ENCODE measurements around the gene MACIR. TPM values are rescaled to one million over a fixed set of nuclear protein-coding genes. Genes with fewer than 3 reads are reported as not detected.

Gene MACIR
- total RNA-seq, 1 donor from 2014 or later, result 10.8 TPM

- Mint-ChIP-seq H3K4me1 (ENCODE audit: low read depth) (no peaks in the 10 kb centered on the region), H3K27ac (no peak overlapping the region), H3K9me3 (ENCODE audit: low read depth) (no peaks in the 10 kb centered on the region), H3K36me3 (ENCODE audit: insufficient read depth) (no peaks in the 10 kb centered on the region), H3K4me3 (ENCODE audit: low read depth) (no peak overlapping the region), H3K27me3 (no peaks in the 10 kb centered on the region)
- TF ChIP-seq CTCF (IDR thresholded peaks at IDR 0.05; ENCODE audit: unreplicated experiment), result no peak
- DNase-seq (ENCODE audit: low spot score, unreplicated experiment), result no peak
These were observed 56.9 kb downstream of the MACIR start for GRCh38 chr5:103315455-103315854.

GRCh38 chr5:103327451-103327850, 68.9 kb downstream of the MACIR start:
- no peaks in the 10 kb centered on the region for H3K9me3 Mint-ChIP-seq (ENCODE audit: low read depth)
- no peak for TF ChIP-seq CTCF (IDR thresholded peaks at IDR 0.05; ENCODE audit: unreplicated experiment)
- H3K4me3 Mint-ChIP-seq (ENCODE audit: low read depth), result no peak overlapping the region
- no peak for DNase-seq (ENCODE audit: low spot score, unreplicated experiment)
- H3K27ac Mint-ChIP-seq, result no peak overlapping the region
- no peaks in the 10 kb centered on the region for H3K27me3 Mint-ChIP-seq
- H3K36me3 Mint-ChIP-seq (ENCODE audit: insufficient read depth), result no peaks in the 10 kb centered on the region
- H3K4me1 Mint-ChIP-seq (ENCODE audit: low read depth), result peaks cover 12% of the 10 kb centered on the region

- no peak for DNase-seq (ENCODE audit: low spot score, unreplicated experiment)
- no peak for TF ChIP-seq CTCF (IDR thresholded peaks at IDR 0.05; ENCODE audit: unreplicated experiment)
- H3K27me3 Mint-ChIP-seq, result no peaks in the 10 kb centered on the region
- peaks cover 12% of the 10 kb centered on the region for H3K4me1 Mint-ChIP-seq (ENCODE audit: low read depth)
- no peak overlapping the region for H3K4me3 Mint-ChIP-seq (ENCODE audit: low read depth)
- H3K27ac Mint-ChIP-seq, result no peak overlapping the region
- H3K9me3 Mint-ChIP-seq (ENCODE audit: low read depth), result no peaks in the 10 kb centered on the region
- H3K36me3 Mint-ChIP-seq (ENCODE audit: insufficient read depth), result no peaks in the 10 kb centered on the region
These were observed 69.3 kb downstream of the MACIR start for GRCh38 chr5:103327893-103328292.

Other genes with a start within 250 kb of the MACIR start
- 9.0 and 10.3 TPM in 2 replicates for gene GIN1, start 138.6 kb upstream of the MACIR start, total RNA-seq
- gene PPIP5K2, start 138.5 kb upstream of the MACIR start, total RNA-seq, result 89.2 and 89.4 TPM in 2 replicates

Data from progenitor cell of endocrine pancreas (in vitro differentiated cells).